Karpas-422 (cell line): ENCODE results near the gene ZNF736. TPM values are rescaled to one million over a fixed set of nuclear protein-coding genes. Genes with fewer than 3 reads are reported as not detected.

ENCODE experiments used
- DNase-seq: peaks from one replicate; pipeline ENCODE4 v3.0.0-alpha.2; 2015
- H2AFZ ChIP-seq: fragments of 200-600 bp; sonication (generic); 2 replicates; pipeline ENCODE4 v1.6.1; 2014; ENCODE audit warnings: antibody characterized with exemption, low read length, mixed read lengths
- H3K27ac ChIP-seq: fragments of 200-600 bp; sonication (generic); 2 replicates; pipeline ENCODE4 v1.5.1; 2014; ENCODE audit warnings: mild to moderate bottlenecking, low read length, moderate library complexity
- H3K27me3 ChIP-seq: fragments of 200-600 bp; sonication (generic); 2 replicates; pipeline ENCODE4 v1.6.1; 2014; ENCODE audit warnings: low read length, mixed read lengths
- H3K36me3 ChIP-seq: fragments of 200-600 bp; sonication (generic); 2 replicates; pipeline ENCODE4 v1.6.1; 2014; ENCODE audit warnings: low read length, mixed read lengths; ENCODE audit not compliant: insufficient read depth
- H3K4me1 ChIP-seq: fragments of 200-600 bp; sonication (generic); 2 replicates; pipeline ENCODE4 v1.6.1; 2014; ENCODE audit warnings: mild to moderate bottlenecking, low read length, mixed read lengths
- H3K4me2 ChIP-seq: fragments of 200-600 bp; sonication (generic); 2 replicates; pipeline ENCODE4 v1.6.1; 2014; ENCODE audit warnings: low read length, low read depth, mild to moderate bottlenecking; ENCODE audit not compliant: poor library complexity, severe bottlenecking
- H3K4me3 ChIP-seq: fragments of 200-600 bp; sonication (generic); 2 replicates; pipeline ENCODE4 v1.5.1; 2014; ENCODE audit warnings: mild to moderate bottlenecking, antibody characterized with exemption, low read length, mixed read lengths
- H3K79me2 ChIP-seq: fragments of 200-600 bp; sonication (generic); 2 replicates; pipeline ENCODE4 v1.6.1; 2014; ENCODE audit warnings: mild to moderate bottlenecking, low read length, mixed read lengths
- H3K9ac ChIP-seq: fragments of 200-600 bp; sonication (generic); 2 replicates; pipeline ENCODE4 v1.6.0; 2014; ENCODE audit warnings: low read length
- H3K9me2 ChIP-seq: fragments of 200-600 bp; sonication (generic), shearing (Covaris generic); replicated peaks from 2 replicates; pipeline ENCODE4 v1.6.0; 2014; ENCODE audit warnings: mild to moderate bottlenecking, low read length, moderate library complexity; ENCODE audit not compliant: insufficient read depth
- H3K9me3 ChIP-seq: fragments of 300-700, 200-600 bp; sonication (generic); 2 replicates; pipeline ENCODE4 v1.6.1; 2014; ENCODE audit warnings: low read length, mixed read lengths
- H4K20me1 ChIP-seq: fragments of 200-600 bp; sonication (generic); 2 replicates; pipeline ENCODE4 v1.6.1; 2014; ENCODE audit warnings: mild to moderate bottlenecking, antibody characterized with exemption, low read length, low read depth; ENCODE audit not compliant: insufficient read depth
- total RNA-seq: library from RNA; depleted of rRNA; stranded (reverse); fragments of >200 nt; shearing (Covaris generic); gene quantifications from 2 replicates; pipeline ENCODE4 v1.2.3, GENCODE V29; 2014; ENCODE audit warnings: low replicate concordance; rRNA removed

The ZNF736 gene
- total RNA-seq, 1 experiment from 2014 or later: 82.3 TPM

GRCh38 chr7:64359543-64359942 lies 45.8 kb downstream of the ZNF736 start:
- H2AFZ ChIP-seq: no peak overlapping the region
- H3K4me2 ChIP-seq: no peak overlapping the region
- H3K27me3 ChIP-seq: no peaks in the 10 kb centered on the region
- DNase-seq: no peak
- H3K4me3 ChIP-seq: no peak overlapping the region
- no peaks in the 10 kb centered on the region for H4K20me1 ChIP-seq
- peaks cover 13% of the 10 kb centered on the region for H3K36me3 ChIP-seq
- peaks cover 17% of the 10 kb centered on the region for H3K9me3 ChIP-seq
- H3K4me1 ChIP-seq: no peaks in the 10 kb centered on the region
- H3K27ac ChIP-seq: no peak overlapping the region
- H3K9ac ChIP-seq: no peak overlapping the region
- H3K79me2 ChIP-seq: no peaks in the 10 kb centered on the region
- H3K9me2 ChIP-seq: no peaks in the 10 kb centered on the region

GRCh38 chr7:64371116-64371515 lies 57.4 kb downstream of the ZNF736 start:
- Histone ChIP-seq H3K4me3 (no peak overlapping the region), H3K4me2 (no peak overlapping the region), H3K27me3 (no peaks in the 10 kb centered on the region), H3K4me1 (no peaks in the 10 kb centered on the region), H3K9ac (no peak overlapping the region), H4K20me1 (no peaks in the 10 kb centered on the region), H3K27ac (no peak overlapping the region), H3K36me3 (no peaks in the 10 kb centered on the region), H2AFZ (no peak overlapping the region), H3K79me2 (no peaks in the 10 kb centered on the region), H3K9me2 (no peaks in the 10 kb centered on the region), H3K9me3 (no peaks in the 10 kb centered on the region; the same call in 1 of the 2 replicates)
- no peak for DNase-seq

GRCh38 chr7:64373017-64373416 lies 59.3 kb downstream of the ZNF736 start:
- Histone ChIP-seq H4K20me1 (no peaks in the 10 kb centered on the region), H3K9me3 (no peaks in the 10 kb centered on the region), H3K4me2 (no peak overlapping the region), H3K4me1 (no peaks in the 10 kb centered on the region), H3K4me3 (no peak overlapping the region), H3K27ac (no peak overlapping the region), H3K79me2 (no peaks in the 10 kb centered on the region), H3K27me3 (no peaks in the 10 kb centered on the region), H2AFZ (no peak overlapping the region), H3K36me3 (no peaks in the 10 kb centered on the region), H3K9me2 (no peaks in the 10 kb centered on the region), H3K9ac (no peak overlapping the region)
- DNase-seq: no peak

GRCh38 chr7:64400401-64400800 lies 86.6 kb downstream of the ZNF736 start:
- DNase-seq: no peak
- Histone ChIP-seq H3K27me3 (no peaks in the 10 kb centered on the region), H2AFZ (no peak overlapping the region), H4K20me1 (no peaks in the 10 kb centered on the region), H3K9me3 (no peaks in the 10 kb centered on the region), H3K4me1 (no peaks in the 10 kb centered on the region), H3K9me2 (no peaks in the 10 kb centered on the region), H3K27ac (no peak overlapping the region), H3K36me3 (no peaks in the 10 kb centered on the region), H3K79me2 (no peaks in the 10 kb centered on the region), H3K9ac (no peak overlapping the region), H3K4me3 (no peak overlapping the region), H3K4me2 (no peak overlapping the region)

Other genes starting within 250 kb of the ZNF736 start
- not detected in 2 replicates for gene ZNF735, start 106.8 kb upstream of the ZNF736 start, total RNA-seq
- not detected in 2 replicates for gene ZNF679, start 85.5 kb upstream of the ZNF736 start, total RNA-seq
- 18.3 and 73.6 TPM in 2 replicates for gene ZNF680, start 249.1 kb downstream of the ZNF736 start, total RNA-seq